Measurements from ENCODE around the gene CCDC92B.

CCDC92B gene

GRCh38 chr17:2736956-2737355 is 12.5 kb downstream of the CCDC92B start:
- DNase-seq (ENCODE audit: low read depth, low spot score), result no peak
- no peak overlapping the region for H3K4me3 ChIP-seq (ENCODE audit: low read depth, low read length)
- POLR2A ChIA-PET, result no interaction called here
- no peak for TF ChIP-seq CTCF (IDR thresholded peaks at IDR 0.05; ENCODE audit: insufficient read depth, low read length, missing control alignments)
- CTCF ChIA-PET, result no interaction called here

GRCh38 chr17:2735896-2736295 is 13.6 kb downstream of the CCDC92B start:
- TF ChIP-seq CTCF (IDR thresholded peaks at IDR 0.05; ENCODE audit: insufficient read depth, low read length, missing control alignments), result no peak
- DNase-seq (ENCODE audit: low read depth, low spot score), result no peak
- POLR2A ChIA-PET, result interaction anchor here (0.7 kb wide), 1 partner anchor 14 kb away, joined by 3 read pairs; no protein-coding TSS in a partner anchor

GRCh38 chr17:2734939-2735338 is 14.5 kb downstream of the CCDC92B start:
- TF ChIP-seq CTCF (IDR thresholded peaks at IDR 0.05; ENCODE audit: insufficient read depth, low read length, missing control alignments), result no peak
- H3K4me3 ChIP-seq (ENCODE audit: low read depth, low read length), result no peak overlapping the region
- ChIA-PET CTCF (no interaction called here), POLR2A (no interaction called here)
- no peak for DNase-seq (ENCODE audit: low read depth, low spot score)

More at GRCh38 chr17:2735896-2736295, 13.6 kb downstream of the CCDC92B start:
- H3K4me3 ChIP-seq (ENCODE audit: low read depth, low read length), result no peak overlapping the region
- CTCF ChIA-PET, result no interaction called here

- H3K4me3 ChIP-seq (ENCODE audit: low read depth, low read length), result no peak overlapping the region
- no peak for TF ChIP-seq CTCF (IDR thresholded peaks at IDR 0.05; ENCODE audit: insufficient read depth, low read length, missing control alignments)
- POLR2A ChIA-PET, result no interaction called here
- CTCF ChIA-PET, result no interaction called here
- no peak for DNase-seq (ENCODE audit: low read depth, low spot score)
Measured at GRCh38 chr17:2731807-2732206, 17.6 kb downstream of the CCDC92B start.

GRCh38 chr17:2730764-2731353 is 18.6 kb downstream of the CCDC92B start:
- no peak for TF ChIP-seq CTCF (IDR thresholded peaks at IDR 0.05; ENCODE audit: insufficient read depth, low read length, missing control alignments)
- ChIA-PET CTCF (no interaction called here), POLR2A (no interaction called here)
- no peak for DNase-seq (ENCODE audit: low read depth, low spot score)
- no peak overlapping the region for H3K4me3 ChIP-seq (ENCODE audit: low read depth, low read length)

GRCh38 chr17:2724784-2725164 is 24.7 kb downstream of the CCDC92B start:
- DNase-seq (ENCODE audit: low read depth, low spot score), result no peak

More at GRCh38 chr17:2724784-2725164, 24.7 kb downstream of the CCDC92B start:
- no peak overlapping the region for H3K4me3 ChIP-seq (ENCODE audit: low read depth, low read length)
- POLR2A ChIA-PET, result interaction anchor here (1.1 kb wide), 1 partner anchor 14 kb away, joined by 3 read pairs; no protein-coding TSS in a partner anchor
- CTCF ChIA-PET, result interaction anchor here (0.6 to 1.0 kb wide), 2 partner anchors 97 to 132 kb away, joined by 3 read pairs; no protein-coding TSS in a partner anchor
- TF ChIP-seq CTCF (IDR thresholded peaks at IDR 0.05; ENCODE audit: insufficient read depth, low read length, missing control alignments), result no peak

Data from AG04449 (cell line).